ENCODE data around the gene DPF3. TPM values are rescaled to one million over a fixed set of nuclear protein-coding genes. Genes with fewer than 3 reads are reported as not detected.

Gene DPF3
- total and polyA plus RNA-seq, 9 of the 15 experiments (the other 6 are each of a cell fraction or from before 2014, with no cell fraction given): 0.21 to 4.9 (median 1.2) TPM

DNA sequence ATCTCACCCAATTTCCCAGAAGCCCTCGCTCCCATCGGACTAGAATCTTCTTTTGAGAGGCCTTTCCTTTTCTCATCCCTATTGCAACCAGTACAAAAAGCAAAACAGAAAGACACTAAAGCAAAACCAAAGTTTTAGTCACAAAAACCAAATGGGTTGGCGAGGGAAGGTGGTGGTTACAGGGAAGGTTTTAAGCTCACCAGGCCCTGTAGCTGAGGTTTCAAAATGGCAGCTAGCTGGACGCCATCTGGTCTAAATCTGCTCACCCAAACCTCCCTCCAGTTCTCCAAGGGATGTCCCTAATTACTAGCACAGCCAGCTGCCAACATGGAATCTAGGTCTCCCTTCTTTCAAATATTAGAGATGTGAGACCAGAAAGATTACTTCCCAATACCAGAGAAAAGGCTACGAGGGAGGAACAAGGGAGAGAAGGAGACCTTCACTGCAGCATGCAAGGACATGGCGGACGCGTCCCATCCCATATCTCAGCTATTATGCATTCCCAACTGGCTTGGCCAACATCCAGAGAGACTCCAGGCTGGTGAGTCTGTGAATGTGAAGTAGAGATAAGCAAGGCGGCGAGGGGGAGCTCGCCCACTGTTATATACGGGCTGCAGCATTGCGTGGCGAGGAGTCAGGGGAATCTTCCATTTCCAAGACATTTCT, 70.8 kb downstream of the DPF3 start (continued):
- no peak for TF ChIP-seq DLX4 (CRISPR knock-in tag; IDR thresholded peaks at IDR 0.05)
- TF ChIP-seq, protein P1, sequence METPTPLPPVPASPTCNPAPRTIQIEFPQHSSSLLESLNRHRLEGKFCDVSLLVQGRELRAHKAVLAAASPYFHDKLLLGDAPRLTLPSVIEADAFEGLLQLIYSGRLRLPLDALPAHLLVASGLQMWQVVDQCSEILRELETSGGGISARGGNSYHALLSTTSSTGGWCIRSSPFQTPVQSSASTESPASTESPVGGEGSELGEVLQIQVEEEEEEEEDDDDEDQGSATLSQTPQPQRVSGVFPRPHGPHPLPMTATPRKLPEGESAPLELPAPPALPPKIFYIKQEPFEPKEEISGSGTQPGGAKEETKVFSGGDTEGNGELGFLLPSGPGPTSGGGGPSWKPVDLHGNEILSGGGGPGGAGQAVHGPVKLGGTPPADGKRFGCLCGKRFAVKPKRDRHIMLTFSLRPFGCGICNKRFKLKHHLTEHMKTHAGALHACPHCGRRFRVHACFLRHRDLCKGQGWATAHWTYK (CRISPR knock-in tag; IDR thresholded peaks at IDR 0.05): no peak
- TF ChIP-seq EGR1 (conservative IDR thresholded peaks at IDR 0.05): 0 out of 2 replicates have a peak, but pooled peaks have one; percentile 20
- TF ChIP-seq TRIM28 (IDR thresholded peaks at IDR 0.05): no peak
- TF ChIP-seq, protein P2, sequence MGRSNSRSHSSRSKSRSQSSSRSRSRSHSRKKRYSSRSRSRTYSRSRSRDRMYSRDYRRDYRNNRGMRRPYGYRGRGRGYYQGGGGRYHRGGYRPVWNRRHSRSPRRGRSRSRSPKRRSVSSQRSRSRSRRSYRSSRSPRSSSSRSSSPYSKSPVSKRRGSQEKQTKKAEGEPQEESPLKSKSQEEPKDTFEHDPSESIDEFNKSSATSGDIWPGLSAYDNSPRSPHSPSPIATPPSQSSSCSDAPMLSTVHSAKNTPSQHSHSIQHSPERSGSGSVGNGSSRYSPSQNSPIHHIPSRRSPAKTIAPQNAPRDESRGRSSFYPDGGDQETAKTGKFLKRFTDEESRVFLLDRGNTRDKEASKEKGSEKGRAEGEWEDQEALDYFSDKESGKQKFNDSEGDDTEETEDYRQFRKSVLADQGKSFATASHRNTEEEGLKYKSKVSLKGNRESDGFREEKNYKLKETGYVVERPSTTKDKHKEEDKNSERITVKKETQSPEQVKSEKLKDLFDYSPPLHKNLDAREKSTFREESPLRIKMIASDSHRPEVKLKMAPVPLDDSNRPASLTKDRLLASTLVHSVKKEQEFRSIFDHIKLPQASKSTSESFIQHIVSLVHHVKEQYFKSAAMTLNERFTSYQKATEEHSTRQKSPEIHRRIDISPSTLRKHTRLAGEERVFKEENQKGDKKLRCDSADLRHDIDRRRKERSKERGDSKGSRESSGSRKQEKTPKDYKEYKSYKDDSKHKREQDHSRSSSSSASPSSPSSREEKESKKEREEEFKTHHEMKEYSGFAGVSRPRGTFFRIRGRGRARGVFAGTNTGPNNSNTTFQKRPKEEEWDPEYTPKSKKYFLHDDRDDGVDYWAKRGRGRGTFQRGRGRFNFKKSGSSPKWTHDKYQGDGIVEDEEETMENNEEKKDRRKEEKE (IDR thresholded peaks at IDR 0.05; ENCODE audit: borderline replicate concordance in 1 of 2, control insufficient read depth in 1 of 2, low read depth in 2 of 2, low read length in 1 of 2): no peak
- no peak for TF ChIP-seq SPI1 (IDR thresholded peaks at IDR 0.05; ENCODE audit: borderline replicate concordance, low read depth, low read length)
- TF ChIP-seq, protein P3, sequence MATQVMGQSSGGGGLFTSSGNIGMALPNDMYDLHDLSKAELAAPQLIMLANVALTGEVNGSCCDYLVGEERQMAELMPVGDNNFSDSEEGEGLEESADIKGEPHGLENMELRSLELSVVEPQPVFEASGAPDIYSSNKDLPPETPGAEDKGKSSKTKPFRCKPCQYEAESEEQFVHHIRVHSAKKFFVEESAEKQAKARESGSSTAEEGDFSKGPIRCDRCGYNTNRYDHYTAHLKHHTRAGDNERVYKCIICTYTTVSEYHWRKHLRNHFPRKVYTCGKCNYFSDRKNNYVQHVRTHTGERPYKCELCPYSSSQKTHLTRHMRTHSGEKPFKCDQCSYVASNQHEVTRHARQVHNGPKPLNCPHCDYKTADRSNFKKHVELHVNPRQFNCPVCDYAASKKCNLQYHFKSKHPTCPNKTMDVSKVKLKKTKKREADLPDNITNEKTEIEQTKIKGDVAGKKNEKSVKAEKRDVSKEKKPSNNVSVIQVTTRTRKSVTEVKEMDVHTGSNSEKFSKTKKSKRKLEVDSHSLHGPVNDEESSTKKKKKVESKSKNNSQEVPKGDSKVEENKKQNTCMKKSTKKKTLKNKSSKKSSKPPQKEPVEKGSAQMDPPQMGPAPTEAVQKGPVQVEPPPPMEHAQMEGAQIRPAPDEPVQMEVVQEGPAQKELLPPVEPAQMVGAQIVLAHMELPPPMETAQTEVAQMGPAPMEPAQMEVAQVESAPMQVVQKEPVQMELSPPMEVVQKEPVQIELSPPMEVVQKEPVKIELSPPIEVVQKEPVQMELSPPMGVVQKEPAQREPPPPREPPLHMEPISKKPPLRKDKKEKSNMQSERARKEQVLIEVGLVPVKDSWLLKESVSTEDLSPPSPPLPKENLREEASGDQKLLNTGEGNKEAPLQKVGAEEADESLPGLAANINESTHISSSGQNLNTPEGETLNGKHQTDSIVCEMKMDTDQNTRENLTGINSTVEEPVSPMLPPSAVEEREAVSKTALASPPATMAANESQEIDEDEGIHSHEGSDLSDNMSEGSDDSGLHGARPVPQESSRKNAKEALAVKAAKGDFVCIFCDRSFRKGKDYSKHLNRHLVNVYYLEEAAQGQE (IDR thresholded peaks at IDR 0.05; ENCODE audit: borderline replicate concordance): peak; percentile 28; the same call in 1 of the 2 replicates
- TF ChIP-seq, protein P3 (CRISPR knock-in tag; IDR thresholded peaks at IDR 0.05; ENCODE audit: low read depth): no peak
- no peak for TF ChIP-seq MBD2 (IDR thresholded peaks at IDR 0.05; ENCODE audit: borderline replicate concordance, low read depth)
- TF ChIP-seq CBX3 (IDR thresholded peaks at IDR 0.05; ENCODE audit: borderline replicate concordance in 1 of 2, low read length in 2 of 2): no peak
- no peak for TF ChIP-seq ZNF347 (CRISPR knock-in tag; IDR thresholded peaks at IDR 0.05; ENCODE audit: low read depth)
- peak in 1 of 2 experiments; percentile 57; a peak in 1 of 4 replicates for TF ChIP-seq TBL1XR1 (IDR thresholded peaks at IDR 0.05; ENCODE audit: low read length in 2 of 2)
- peak; percentile 72 for TF ChIP-seq FOSL1 (tag; conservative IDR thresholded peaks at IDR 0.05)
- TF ChIP-seq IFI16 (CRISPR knock-in tag; IDR thresholded peaks at IDR 0.05): peak; percentile 46; the same call in 1 of the 2 replicates
- TF ChIP-seq ZNF785 (CRISPR knock-in tag; IDR thresholded peaks at IDR 0.05): no peak

Data from K562 (cell line).